SK-N-MC (cell line): ENCODE results near the gene GBA3.

Experiments
- EZH2 ChIP-seq: fragments of 200-600 bp; sonication (generic); IDR thresholded peaks from one replicate; pipeline ENCODE4 v1.6.1; 2017; ENCODE audit warnings: antibody characterized with exemption
- POLR2AphosphoS5 ChIP-seq: IDR thresholded peaks from 2 replicates; pipeline ENCODE4 v1.6.1; 2012; ENCODE audit warnings: mild to moderate bottlenecking, low read depth, low read length, borderline replicate concordance

GRCh38 chr4:22720091-22720490 is 27.4 kb downstream of the GBA3 start:
- TF ChIP-seq POLR2AphosphoS5, result no peak
- TF ChIP-seq EZH2, result no peak
